Stimulated activated CD4-positive, alpha-beta T cell treated with anti-CD3 and anti-CD28 coated beads, Interleukin-2, amount 100 ng/mL, for 24 hours (primary cell): ENCODE results near the gene EPHB2.
"Not testable (repeated sequence)": the region's sequence is repeated elsewhere in the genome, so short reads cannot be mapped to it uniquely, and the experiment has no call there.

Experiments
- DNase-seq, 2 donors: peaks; one replicate each; pipeline ENCODE4 v3.0.0-alpha.2; 2020

The EPHB2 gene

GRCh38 chr1:22920026-22920733 lies 209.5 kb downstream of the EPHB2 start:
- DNase-seq: no peak

GRCh38 chr1:22920734-22921451 lies 210.3 kb downstream of the EPHB2 start:
- no peak for DNase-seq

GRCh38 chr1:22921452-22922126 lies 210.9 kb downstream of the EPHB2 start:
- no peak for DNase-seq

GRCh38 chr1:22922640-22923039 lies 212.0 kb downstream of the EPHB2 start:
- no peak for DNase-seq

GRCh38 chr1:22925111-22925510 lies 214.5 kb downstream of the EPHB2 start:
- no peak for DNase-seq

GRCh38 chr1:22930240-22930912 lies 219.7 kb downstream of the EPHB2 start:
- DNase-seq: peak; percentile 24 to 52

- no peak for DNase-seq
Observed at GRCh38 chr1:22932803-22933470, 222.3 kb downstream of the EPHB2 start.

- DNase-seq: no peak
Observed at GRCh38 chr1:22935433-22935832, 224.8 kb downstream of the EPHB2 start.

GRCh38 chr1:22936681-22937080 lies 226.0 kb downstream of the EPHB2 start:
- DNase-seq: no peak

GRCh38 chr1:22941257-22941656 lies 230.6 kb downstream of the EPHB2 start:
- DNase-seq: no peak

GRCh38 chr1:22944346-22945055 lies 233.9 kb downstream of the EPHB2 start:
- DNase-seq: no peak

GRCh38 chr1:22945171-22945570 lies 234.5 kb downstream of the EPHB2 start:
- not testable (repeated sequence) for DNase-seq

GRCh38 chr1:22949822-22950331 lies 239.2 kb downstream of the EPHB2 start:
- no peak for DNase-seq

GRCh38 chr1:22951796-22952195 lies 241.2 kb downstream of the EPHB2 start:
- DNase-seq: no peak

GRCh38 chr1:22952694-22953056 lies 242.0 kb downstream of the EPHB2 start:
- no peak for DNase-seq

GRCh38 chr1:22953057-22953739 lies 242.6 kb downstream of the EPHB2 start:
- DNase-seq: no peak

GRCh38 chr1:22953740-22954141 lies 243.1 kb downstream of the EPHB2 start:
- no peak for DNase-seq

- no peak for DNase-seq
Observed at GRCh38 chr1:22955146-22955545, 244.5 kb downstream of the EPHB2 start.

- no peak for DNase-seq
Observed at GRCh38 chr1:22957066-22957465, 246.4 kb downstream of the EPHB2 start.

- no peak for DNase-seq
Observed at GRCh38 chr1:22958556-22958955, 247.9 kb downstream of the EPHB2 start.
